Astrocyte (in vitro differentiated cells and primary cell): ENCODE results near the gene STIL. TPM values are rescaled to one million over a fixed set of nuclear protein-coding genes. Genes with fewer than 3 reads are reported as not detected.

Experiments used
- DNase-seq: peaks from one replicate; pipeline ENCODE4 v3.0.0-alpha.2; 2010; ENCODE audit warnings: low read depth
- FAIRE-seq: peaks from 2 replicates; lab custom pipeline; 2011; peaks lifted over from hg19 to GRCh38; lab: Jason Lieb, UNC
- H2AFZ ChIP-seq: 2 replicates; pipeline ENCODE4 v1.6.0; 2012; ENCODE audit warnings: low read depth, low read length, inconsistent platforms
- H3K27ac ChIP-seq: 2 replicates; pipeline ENCODE4 v1.5.1; 2011; ENCODE audit warnings: low read depth, low read length, inconsistent platforms
- H3K27me3 ChIP-seq: 2 replicates; pipeline ENCODE4 v1.6.0; 2011; ENCODE audit warnings: low read length, inconsistent platforms; ENCODE audit not compliant: insufficient read depth
- H3K36me3 ChIP-seq: 2 replicates; pipeline ENCODE4 v1.5.1; 2011; ENCODE audit warnings: low read length, inconsistent platforms; ENCODE audit not compliant: insufficient read depth
- H3K4me1 ChIP-seq: 2 replicates; pipeline ENCODE4 v1.5.1; 2011; ENCODE audit warnings: low read length, inconsistent platforms; ENCODE audit not compliant: insufficient read depth
- H3K4me2 ChIP-seq: 2 replicates; pipeline ENCODE4 v1.6.0; 2012; ENCODE audit warnings: low read length, inconsistent platforms
- H3K4me3 ChIP-seq: 2 replicates; pipeline ENCODE4 v1.5.1; 2011; ENCODE audit warnings: low read depth, mild to moderate bottlenecking, low read length, inconsistent platforms; ENCODE audit not compliant: insufficient read depth
- H3K79me2 ChIP-seq: 2 replicates; pipeline ENCODE4 v1.6.0; 2012; ENCODE audit warnings: mild to moderate bottlenecking, low read length, inconsistent platforms; ENCODE audit not compliant: insufficient read depth
- H3K9ac ChIP-seq: 2 replicates; pipeline ENCODE4 v1.6.0; 2012; ENCODE audit warnings: mild to moderate bottlenecking, low read length, inconsistent platforms
- H3K9me3 ChIP-seq: 2 replicates; pipeline ENCODE4 v1.5.1; 2012; ENCODE audit warnings: low read depth, mild to moderate bottlenecking, low read length, inconsistent platforms; ENCODE audit not compliant: insufficient read depth
- H4K20me1 ChIP-seq: 2 replicates; pipeline ENCODE4 v1.6.0; 2012; ENCODE audit warnings: low read length, inconsistent platforms; ENCODE audit not compliant: insufficient read depth
- H3K27ac Mint-ChIP-seq: one replicate; pipeline ENCODE4 v1.8.0; 2021; ENCODE audit warnings: mild to moderate bottlenecking, mixed read lengths; ENCODE audit not compliant: unreplicated experiment
- H3K27me3 Mint-ChIP-seq: one replicate; pipeline ENCODE4 v1.8.0; 2021; ENCODE audit warnings: low read depth, mixed read lengths; ENCODE audit not compliant: unreplicated experiment
- H3K36me3 Mint-ChIP-seq: one replicate; pipeline ENCODE4 v1.8.0; 2021; ENCODE audit warnings: low read depth, mixed read lengths; ENCODE audit not compliant: unreplicated experiment
- H3K4me1 Mint-ChIP-seq: one replicate; pipeline ENCODE4 v1.8.0; 2021; ENCODE audit warnings: low read depth, mixed read lengths; ENCODE audit not compliant: unreplicated experiment
- H3K4me3 Mint-ChIP-seq: one replicate; pipeline ENCODE4 v1.8.0; 2021; ENCODE audit warnings: mild to moderate bottlenecking, moderate library complexity, mixed read lengths; ENCODE audit not compliant: unreplicated experiment
- H3K9me3 Mint-ChIP-seq: one replicate; pipeline ENCODE4 v1.8.0; 2021; ENCODE audit warnings: mild to moderate bottlenecking, mixed read lengths; ENCODE audit not compliant: unreplicated experiment
- CTCF ChIP-seq: IDR thresholded peaks from 2 replicates; pipeline ENCODE4 v1.5.1; 2011; ENCODE audit warnings: low read depth, mild to moderate bottlenecking, inconsistent platforms, low read length, moderate library complexity; ENCODE audit not compliant: insufficient read depth
- EZH2 ChIP-seq: IDR thresholded peaks from 2 replicates; pipeline ENCODE4 v1.6.1; 2012; ENCODE audit warnings: mild to moderate bottlenecking, low read length, inconsistent platforms; ENCODE audit not compliant: insufficient read depth
- total RNA-seq: library from RNA; stranded (reverse); gene quantifications from 2 replicates; pipeline ENCODE4 v1.2.1, GENCODE V29; 2021

The STIL gene
- total RNA-seq, 1 donor from 2014 or later: 8.8 TPM

GRCh38 chr1:47337350-47337749, 23.4 kb upstream of the STIL start:
- Mint-ChIP-seq H3K36me3 (peaks cover 11% of the 10 kb centered on the region), H3K4me1 (peaks cover 5% of the 10 kb centered on the region), H3K27ac (no peak overlapping the region), H3K9me3 (no peaks in the 10 kb centered on the region), H3K4me3 (no peak overlapping the region), H3K27me3 (no peaks in the 10 kb centered on the region)
- H2AFZ ChIP-seq: no peak overlapping the region
- H3K27me3 ChIP-seq: no peaks in the 10 kb centered on the region
- H3K4me3 ChIP-seq: no peak overlapping the region
- peaks cover 44% of the 10 kb centered on the region for H4K20me1 ChIP-seq
- H3K36me3 ChIP-seq: no peaks in the 10 kb centered on the region
- no peak overlapping the region for H3K4me2 ChIP-seq
- FAIRE-seq: no peak
- DNase-seq: no peak
- H3K9me3 ChIP-seq: no peaks in the 10 kb centered on the region
- no peak for TF ChIP-seq CTCF
- TF ChIP-seq EZH2: no peak
- H3K27ac ChIP-seq: no peak overlapping the region
- no peak overlapping the region for H3K9ac ChIP-seq
- peaks cover 12% of the 10 kb centered on the region for H3K4me1 ChIP-seq
- peaks cover 74% of the 10 kb centered on the region for H3K79me2 ChIP-seq

- Mint-ChIP-seq H3K4me1 (peaks cover 5% of the 10 kb centered on the region), H3K9me3 (no peaks in the 10 kb centered on the region), H3K27ac (peak overlapping the region; percentile 96), H3K27me3 (no peaks in the 10 kb centered on the region), H3K4me3 (peak overlapping the region; percentile 94), H3K36me3 (peaks cover 6% of the 10 kb centered on the region)
- peak overlapping the region; percentile 89 for H3K4me2 ChIP-seq
- H3K9ac ChIP-seq: peak overlapping the region; percentile 95
- H3K27me3 ChIP-seq: no peaks in the 10 kb centered on the region
- peak overlapping the region; percentile 85 for H2AFZ ChIP-seq
- peak overlapping the region; percentile 89 for H3K27ac ChIP-seq
- peaks cover 56% of the 10 kb centered on the region for H3K79me2 ChIP-seq
- peaks cover 30% of the 10 kb centered on the region for H4K20me1 ChIP-seq
- H3K36me3 ChIP-seq: no peaks in the 10 kb centered on the region
- no peaks in the 10 kb centered on the region for H3K9me3 ChIP-seq
- peak overlapping the region; percentile 98 for H3K4me3 ChIP-seq
- DNase-seq: no peak
- FAIRE-seq: no peak
- TF ChIP-seq CTCF: no peak
- TF ChIP-seq EZH2: no peak
- peaks cover 13% of the 10 kb centered on the region for H3K4me1 ChIP-seq
These were observed 21.0 kb upstream of the STIL start for GRCh38 chr1:47334765-47335435.
